K562 (cell line): ENCODE data around the gene SAP30BP. TPM values are rescaled to one million over a fixed set of nuclear protein-coding genes. Genes with fewer than 3 reads are reported as not detected.

ENCODE experiments used
- ELF2 ChIP-seq: fragments of 250-450 bp; sonication (Bioruptor Pico); IDR thresholded peaks from 2 replicates; pipeline ENCODE4 v1.5.0; 2021; ENCODE audit warnings: mild to moderate bottlenecking
- ELF4 ChIP-seq: fragments of 450-650 bp; formaldehyde crosslinking; IDR thresholded peaks from 2 replicates; pipeline ENCODE4 v1.4.0; 2022; ENCODE audit warnings: missing genetic modification characterization
- MCM7 ChIP-seq, 2 experiments: fragments of 450-650 bp; IDR thresholded peaks; 2 replicates each; pipeline ENCODE4 v1.6.1; 2016 to 2018
- MTA3 ChIP-seq: fragments of 450-650 bp; formaldehyde crosslinking; IDR thresholded peaks from 2 replicates; pipeline ENCODE4 v1.6.1; 2017; ENCODE audit warnings: mild to moderate bottlenecking, borderline replicate concordance
- NFE2 ChIP-seq: IDR thresholded peaks from 2 replicates; pipeline ENCODE4 v1.6.1; 2014; ENCODE audit warnings: antibody characterized with exemption, low read depth
- SMAD4 ChIP-seq: fragments of 250-450 bp; sonication (Bioruptor Pico); conservative IDR thresholded peaks from 2 replicates; pipeline ENCODE4 v1.8.0; 2021; ENCODE audit warnings: inconsistent platforms, mild to moderate bottlenecking, moderate library complexity
- TEAD2 ChIP-seq: fragments of 450-650 bp; IDR thresholded peaks from 2 replicates; pipeline ENCODE4 v1.6.1; 2016; ENCODE audit warnings: missing genetic modification characterization, control low read depth, missing compliant biosample characterization
- ZC3H8 ChIP-seq: fragments of 450-650 bp; IDR thresholded peaks from 2 replicates; pipeline ENCODE4 v1.6.1; 2017
- ZFP1 ChIP-seq: fragments of 450-650 bp; formaldehyde crosslinking; IDR thresholded peaks from 2 replicates; pipeline ENCODE4 v1.4.0; 2020; ENCODE audit warnings: mild to moderate bottlenecking, mixed read lengths
- ZNF197 ChIP-seq: fragments of 200-800 bp; sonication (Bioruptor generic); IDR thresholded peaks from 2 replicates; pipeline ENCODE4 v1.6.1; 2016; ENCODE audit warnings: low read depth, missing genetic modification characterization, missing compliant biosample characterization
- ZNF707 ChIP-seq: fragments of 250-450 bp; sonication (Bioruptor Pico); conservative IDR thresholded peaks from 2 replicates; pipeline ENCODE4 v1.8.0; 2022; ENCODE audit warnings: inconsistent platforms, mild to moderate bottlenecking, moderate library complexity
- polyA plus RNA-seq, 8 experiments: library from polyadenylated mRNA; depleted of rRNA in 4 of 8; stranded (reverse) in 5 of 8; unstranded in 3 of 8; fragments of >200 nt; fragmentation: Nextera tagmentation in 2 of 8; fragmentation: Illumina TruSeq in 1 of 8; extraction: Ambion mirVana in 2 of 8; extraction: Trizol in 1 of 8; gene quantifications; 2 replicates each; pipeline versions ENCODE4 v1.2.1 to v1.2.3, GENCODE V29; 2011 to 2014; ENCODE audit warnings: inconsistent platforms in 1 of 8, missing spikeins in 1 of 8
- total RNA-seq, 7 experiments: library from RNA; depleted of rRNA in 6 of 7; stranded (reverse); fragments of >200 nt in 6 of 7; fragmentation: Illumina TruSeq in 2 of 7; extraction: Trizol in 2 of 7; gene quantifications; 2 replicates each; pipeline versions ENCODE4 v1.2.1 to v1.2.3, GENCODE V29; 2011 to 2021; ENCODE audit warnings: low replicate concordance in 1 of 7
- TF ChIP-seq, protein P1 (sequence below): sonication (generic); formaldehyde crosslinking; IDR thresholded peaks from 2 replicates; pipeline ENCODE4 v1.8.1; 2023; ENCODE audit warnings: mild to moderate bottlenecking, missing genetic modification reagents
- TF ChIP-seq, protein P2 (sequence below): fragments of 250-450 bp; sonication (Bioruptor Pico); IDR thresholded peaks from 2 replicates; pipeline ENCODE4 v1.9.0; 2021; ENCODE audit warnings: mild to moderate bottlenecking, inconsistent platforms
- TF ChIP-seq, protein P3 (sequence below): fragments of 450-650 bp; IDR thresholded peaks from 2 replicates; pipeline ENCODE4 v1.6.1; 2017; ENCODE audit warnings: antibody characterized with exemption
- TF ChIP-seq, protein P4 (sequence below), 2 experiments: IDR thresholded peaks in 1 of 2; conservative IDR thresholded peaks in 1 of 2; 2 replicates each; pipeline ENCODE4 v1.6.1; 2016; ENCODE audit warnings: low read depth in 2 of 2, mild to moderate bottlenecking in 1 of 2, missing compliant biosample characterization in 1 of 2, missing genetic modification characterization in 1 of 2, moderate library complexity in 1 of 2
- TF ChIP-seq, protein P5 (sequence below): fragments of 450-650 bp; conservative IDR thresholded peaks from 2 replicates; pipeline ENCODE4 v1.6.1; 2016; ENCODE audit warnings: missing genetic modification characterization, low read depth, mild to moderate bottlenecking, control low read depth, missing compliant biosample characterization

The SAP30BP gene
- total and polyA plus RNA-seq, 9 of the 15 experiments (the other 6 are each of a cell fraction or from before 2014, with no cell fraction given) = 45.3 to 154 (median 71.7) TPM

DNA sequence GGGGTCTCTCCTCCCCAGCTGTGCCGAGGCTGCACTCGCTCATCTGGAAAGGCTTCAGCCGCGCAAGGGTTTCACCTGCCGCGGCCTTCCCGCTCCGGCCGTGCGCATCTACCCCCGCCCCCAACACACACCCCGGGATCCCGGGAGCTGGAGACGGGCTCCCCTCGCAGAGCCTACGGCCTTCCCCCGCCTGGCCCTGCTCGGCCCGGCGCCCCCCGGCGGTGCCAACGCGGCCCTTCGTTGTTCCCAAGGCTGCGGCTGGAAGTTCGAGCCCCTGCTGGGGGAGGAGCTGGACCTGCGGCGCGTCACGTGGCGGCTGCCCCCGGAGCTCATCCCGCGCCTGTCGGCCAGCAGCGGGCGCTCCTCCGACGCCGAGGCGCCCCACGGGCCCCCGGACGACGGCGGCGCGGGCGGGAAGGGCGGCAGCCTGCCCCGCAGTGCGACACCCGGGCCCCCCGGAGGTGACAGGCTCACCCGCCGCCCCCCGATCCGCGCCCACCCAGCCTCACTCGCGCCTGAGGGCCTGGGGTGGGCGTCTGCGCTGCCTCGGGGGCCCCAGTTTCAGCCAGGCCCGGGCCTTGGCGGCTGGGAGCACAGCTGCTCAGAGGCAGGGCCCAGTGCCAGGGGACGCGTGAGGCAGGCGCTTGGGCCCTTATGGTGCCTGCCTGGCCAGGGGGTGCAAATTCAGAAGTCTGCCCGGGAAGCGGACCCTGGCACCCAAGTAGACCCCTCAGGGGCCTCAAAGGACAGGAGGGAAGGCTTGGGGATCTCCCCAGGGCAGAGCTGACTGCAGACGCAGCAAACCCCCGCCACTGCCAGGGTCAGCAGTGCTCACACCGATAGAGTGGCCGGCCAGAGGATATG, 86.6 kb downstream of the SAP30BP start (continued):
- TF ChIP-seq, protein P1, sequence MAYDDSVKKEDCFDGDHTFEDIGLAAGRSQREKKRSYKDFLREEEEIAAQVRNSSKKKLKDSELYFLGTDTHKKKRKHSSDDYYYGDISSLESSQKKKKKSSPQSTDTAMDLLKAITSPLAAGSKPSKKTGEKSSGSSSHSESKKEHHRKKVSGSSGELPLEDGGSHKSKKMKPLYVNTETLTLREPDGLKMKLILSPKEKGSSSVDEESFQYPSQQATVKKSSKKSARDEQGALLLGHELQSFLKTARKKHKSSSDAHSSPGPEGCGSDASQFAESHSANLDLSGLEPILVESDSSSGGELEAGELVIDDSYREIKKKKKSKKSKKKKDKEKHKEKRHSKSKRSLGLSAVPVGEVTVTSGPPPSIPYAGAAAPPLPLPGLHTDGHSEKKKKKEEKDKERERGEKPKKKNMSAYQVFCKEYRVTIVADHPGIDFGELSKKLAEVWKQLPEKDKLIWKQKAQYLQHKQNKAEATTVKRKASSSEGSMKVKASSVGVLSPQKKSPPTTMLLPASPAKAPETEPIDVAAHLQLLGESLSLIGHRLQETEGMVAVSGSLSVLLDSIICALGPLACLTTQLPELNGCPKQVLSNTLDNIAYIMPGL = peak; percentile 74; the same call in 1 of the 2 replicates
- TF ChIP-seq, protein P2, sequence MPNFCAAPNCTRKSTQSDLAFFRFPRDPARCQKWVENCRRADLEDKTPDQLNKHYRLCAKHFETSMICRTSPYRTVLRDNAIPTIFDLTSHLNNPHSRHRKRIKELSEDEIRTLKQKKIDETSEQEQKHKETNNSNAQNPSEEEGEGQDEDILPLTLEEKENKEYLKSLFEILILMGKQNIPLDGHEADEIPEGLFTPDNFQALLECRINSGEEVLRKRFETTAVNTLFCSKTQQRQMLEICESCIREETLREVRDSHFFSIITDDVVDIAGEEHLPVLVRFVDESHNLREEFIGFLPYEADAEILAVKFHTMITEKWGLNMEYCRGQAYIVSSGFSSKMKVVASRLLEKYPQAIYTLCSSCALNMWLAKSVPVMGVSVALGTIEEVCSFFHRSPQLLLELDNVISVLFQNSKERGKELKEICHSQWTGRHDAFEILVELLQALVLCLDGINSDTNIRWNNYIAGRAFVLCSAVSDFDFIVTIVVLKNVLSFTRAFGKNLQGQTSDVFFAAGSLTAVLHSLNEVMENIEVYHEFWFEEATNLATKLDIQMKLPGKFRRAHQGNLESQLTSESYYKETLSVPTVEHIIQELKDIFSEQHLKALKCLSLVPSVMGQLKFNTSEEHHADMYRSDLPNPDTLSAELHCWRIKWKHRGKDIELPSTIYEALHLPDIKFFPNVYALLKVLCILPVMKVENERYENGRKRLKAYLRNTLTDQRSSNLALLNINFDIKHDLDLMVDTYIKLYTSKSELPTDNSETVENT (CRISPR knock-in tag) = no peak; the same call in 1 of the 2 replicates
- TF ChIP-seq MTA3 = 0 out of 2 replicates have a peak, but pooled peaks have one; percentile 56
- peak; percentile 96 for TF ChIP-seq SMAD4 (CRISPR knock-in tag)
- TF ChIP-seq ZNF707 (CRISPR knock-in tag) = no peak
- no peak for TF ChIP-seq ZC3H8
- no peak for TF ChIP-seq NFE2
- no peak; the same call in 1 of the 2 replicates for TF ChIP-seq ELF2
- TF ChIP-seq, protein P3, sequence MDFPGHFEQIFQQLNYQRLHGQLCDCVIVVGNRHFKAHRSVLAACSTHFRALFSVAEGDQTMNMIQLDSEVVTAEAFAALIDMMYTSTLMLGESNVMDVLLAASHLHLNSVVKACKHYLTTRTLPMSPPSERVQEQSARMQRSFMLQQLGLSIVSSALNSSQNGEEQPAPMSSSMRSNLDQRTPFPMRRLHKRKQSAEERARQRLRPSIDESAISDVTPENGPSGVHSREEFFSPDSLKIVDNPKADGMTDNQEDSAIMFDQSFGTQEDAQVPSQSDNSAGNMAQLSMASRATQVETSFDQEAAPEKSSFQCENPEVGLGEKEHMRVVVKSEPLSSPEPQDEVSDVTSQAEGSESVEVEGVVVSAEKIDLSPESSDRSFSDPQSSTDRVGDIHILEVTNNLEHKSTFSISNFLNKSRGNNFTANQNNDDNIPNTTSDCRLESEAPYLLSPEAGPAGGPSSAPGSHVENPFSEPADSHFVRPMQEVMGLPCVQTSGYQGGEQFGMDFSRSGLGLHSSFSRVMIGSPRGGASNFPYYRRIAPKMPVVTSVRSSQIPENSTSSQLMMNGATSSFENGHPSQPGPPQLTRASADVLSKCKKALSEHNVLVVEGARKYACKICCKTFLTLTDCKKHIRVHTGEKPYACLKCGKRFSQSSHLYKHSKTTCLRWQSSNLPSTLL = no peak
- TF ChIP-seq ELF4 (CRISPR knock-in tag) = no peak
- TF ChIP-seq ZNF197 = no peak
- TF ChIP-seq, protein P4, sequence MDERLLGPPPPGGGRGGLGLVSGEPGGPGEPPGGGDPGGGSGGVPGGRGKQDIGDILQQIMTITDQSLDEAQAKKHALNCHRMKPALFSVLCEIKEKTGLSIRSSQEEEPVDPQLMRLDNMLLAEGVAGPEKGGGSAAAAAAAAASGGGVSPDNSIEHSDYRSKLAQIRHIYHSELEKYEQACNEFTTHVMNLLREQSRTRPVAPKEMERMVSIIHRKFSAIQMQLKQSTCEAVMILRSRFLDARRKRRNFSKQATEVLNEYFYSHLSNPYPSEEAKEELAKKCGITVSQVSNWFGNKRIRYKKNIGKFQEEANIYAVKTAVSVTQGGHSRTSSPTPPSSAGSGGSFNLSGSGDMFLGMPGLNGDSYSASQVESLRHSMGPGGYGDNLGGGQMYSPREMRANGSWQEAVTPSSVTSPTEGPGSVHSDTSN (CRISPR knock-in tag; IDR thresholded peaks at IDR 0.05; ENCODE audit: low read depth) = no peak
- TF ChIP-seq, protein P4 (tag; conservative IDR thresholded peaks at IDR 0.05; ENCODE audit: low read depth) = no peak
- TF ChIP-seq TEAD2 = no peak
- no peak for TF ChIP-seq MCM7 (IDR thresholded peaks at IDR 0.05)
- TF ChIP-seq ZFP1 = no peak
- TF ChIP-seq, protein P5, sequence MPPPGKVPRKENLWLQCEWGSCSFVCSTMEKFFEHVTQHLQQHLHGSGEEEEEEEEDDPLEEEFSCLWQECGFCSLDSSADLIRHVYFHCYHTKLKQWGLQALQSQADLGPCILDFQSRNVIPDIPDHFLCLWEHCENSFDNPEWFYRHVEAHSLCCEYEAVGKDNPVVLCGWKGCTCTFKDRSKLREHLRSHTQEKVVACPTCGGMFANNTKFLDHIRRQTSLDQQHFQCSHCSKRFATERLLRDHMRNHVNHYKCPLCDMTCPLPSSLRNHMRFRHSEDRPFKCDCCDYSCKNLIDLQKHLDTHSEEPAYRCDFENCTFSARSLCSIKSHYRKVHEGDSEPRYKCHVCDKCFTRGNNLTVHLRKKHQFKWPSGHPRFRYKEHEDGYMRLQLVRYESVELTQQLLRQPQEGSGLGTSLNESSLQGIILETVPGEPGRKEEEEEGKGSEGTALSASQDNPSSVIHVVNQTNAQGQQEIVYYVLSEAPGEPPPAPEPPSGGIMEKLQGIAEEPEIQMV (tag) = no peak
